ENCODE data around the gene LKAAEAR1. TPM values are rescaled to one million over a fixed set of nuclear protein-coding genes. Genes with fewer than 3 reads are reported as not detected.

The LKAAEAR1 gene
- total and polyA plus RNA-seq, 9 of the 15 experiments (the other 6 are each of a cell fraction or from before 2014, with no cell fraction given), result not detected

GRCh38 chr20:64114356-64114971, 30.3 kb upstream of the LKAAEAR1 start:
- in situ Hi-C loops (cut with MboI) (no loop called here), intact Hi-C loops (cut with micrococcal nuclease) (no loop called here)
- Histone ChIP-seq H3K79me2 (ENCODE audit: control insufficient read depth, insufficient read depth, low read length) (no peaks in the 10 kb centered on the region), H3K27me3 (ENCODE audit: control insufficient read depth in 2 of 2, insufficient read depth in 2 of 2, low read length in 2 of 2) (peaks cover 25 to 58% of the 10 kb centered on the region in 2 experiments; a peak in 4 of 5 replicates), H3K4me1 (replicated peaks in 1 of 2; ENCODE audit: control insufficient read depth in 2 of 2, insufficient read depth in 2 of 2, low read length in 2 of 2) (peaks cover 0 to 20% of the 10 kb centered on the region in 2 experiments; a peak in 1 of 5 replicates), H2AFZ (ENCODE audit: low read depth, low read length) (no peak overlapping the region), H3K9me1 (ENCODE audit: control insufficient read depth, insufficient read depth, low read length) (no peaks in the 10 kb centered on the region), H3K9ac (ENCODE audit: insufficient read depth in 1 of 2, low read depth in 2 of 2, low read length in 2 of 2) (no peak overlapping the region), H3K4me3 (no peak overlapping the region), H3K4me2 (ENCODE audit: insufficient read depth, low read length) (no peak overlapping the region), H3K27ac (ENCODE audit: extremely low read depth, low read depth, low read length) (no peak overlapping the region), H3K9me3 (replicated peaks; ENCODE audit: control insufficient read depth, insufficient read depth, low read depth, low read length) (no peaks in the 10 kb centered on the region), H3K36me3 (ENCODE audit: control insufficient read depth, insufficient read depth, low read length) (no peaks in the 10 kb centered on the region), H4K20me1 (replicated peaks; ENCODE audit: control insufficient read depth, insufficient read depth, low read length) (peaks cover 16% of the 10 kb centered on the region)
- BruUV-seq (replicated peaks), result no TSS peak
- ChIA-PET POLR2A (interaction anchor here (1.4 kb wide), 1 partner anchor 14 kb away, joined by 4 read pairs; no protein-coding TSS in a partner anchor), CTCF (ENCODE audit: low intra/inter-chr PET ratio) (no interaction called here)
- DNase-seq (ENCODE audit: extremely low read depth in 1 of 4, low spot score in 3 of 4) (no peak), ATAC-seq (no peak), FAIRE-seq (no peak)
- TF ChIP-seq RBBP5 (IDR thresholded peaks at IDR 0.05; ENCODE audit: borderline replicate concordance, insufficient read depth, low read length, poor library complexity, severe bottlenecking) (no peak), PHB2 (IDR thresholded peaks at IDR 0.05; ENCODE audit: low read depth) (no peak), RBM34 (IDR thresholded peaks at IDR 0.05; ENCODE audit: borderline replicate concordance, insufficient read depth, low read length) (no peak), ZNF445 (CRISPR knock-in tag; IDR thresholded peaks at IDR 0.05; ENCODE audit: low read depth) (no peak), ZBTB12 (CRISPR knock-in tag; IDR thresholded peaks at IDR 0.05) (no peak), RCOR1 (IDR thresholded peaks at IDR 0.05; ENCODE audit: borderline replicate concordance in 1 of 2, low read depth in 2 of 2, low read length in 2 of 2) (no peak), PBX2 (CRISPR knock-in tag; IDR thresholded peaks at IDR 0.05; ENCODE audit: low read depth) (no peak), PBX2 (tag; conservative IDR thresholded peaks at IDR 0.05; ENCODE audit: low read depth) (no peak), ZNF609 (CRISPR knock-in tag; IDR thresholded peaks at IDR 0.05; ENCODE audit: borderline replicate concordance) (no peak), EHMT2 (IDR thresholded peaks at IDR 0.05) (no peak), HIVEP1 (CRISPR knock-in tag; IDR thresholded peaks at IDR 0.05) (no peak), SMARCE1 (IDR thresholded peaks at IDR 0.05) (no peak)
- 7% methylated on average over 14 of the region's 14 CpGs for WGBS (ENCODE audit: insufficient coverage, low coverage, missing lambda C conversion rate)

All from K562 (cell line).